Measurements from ENCODE around the gene C16orf89.
"Not testable (repeated sequence)": the region's sequence is repeated elsewhere in the genome, so short reads cannot be mapped to it uniquely, and the experiment has no call there.

C16orf89 gene

DNA sequence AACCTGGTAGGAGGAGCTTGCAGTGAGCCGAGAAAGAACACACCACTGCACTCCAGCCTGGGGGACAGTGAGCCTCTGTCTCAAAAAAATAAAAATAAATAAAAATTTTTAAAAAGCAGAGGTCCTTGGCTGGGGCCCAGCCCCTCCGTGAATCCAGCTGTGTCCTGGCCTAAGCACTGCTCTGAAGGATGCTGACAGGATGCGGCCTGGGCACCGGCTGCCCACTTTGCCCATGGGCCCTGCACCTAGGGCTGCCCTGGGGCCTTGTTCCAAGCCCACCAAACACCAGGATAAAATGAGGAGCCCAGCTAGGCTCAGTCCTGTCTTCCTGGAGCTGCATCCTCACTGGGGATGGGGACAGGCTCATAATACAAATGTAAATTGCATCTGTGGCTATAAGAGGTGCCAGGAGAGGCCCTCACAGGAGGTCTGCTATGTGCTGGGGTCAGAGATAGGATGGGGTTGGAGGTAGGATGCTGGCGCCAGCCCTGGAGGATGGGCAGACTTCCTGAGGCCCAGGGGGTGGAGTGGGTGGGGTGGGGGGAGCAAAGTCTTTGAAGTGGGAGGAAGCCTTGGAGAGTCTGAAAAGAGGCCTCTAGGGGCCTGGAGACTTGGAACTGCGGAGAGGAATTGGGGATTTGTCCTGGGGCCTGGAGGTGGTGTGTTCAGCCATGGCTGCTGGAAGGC lies 6.2 kb downstream of the C16orf89 start:
- DNase-seq, result no peak

- no peak for DNase-seq
These were observed 7.3 kb downstream of the C16orf89 start for GRCh38 chr16:5058476-5058875.

GRCh38 chr16:5056352-5056751 lies 9.4 kb downstream of the C16orf89 start:
- peak; percentile 34 for DNase-seq

DNA sequence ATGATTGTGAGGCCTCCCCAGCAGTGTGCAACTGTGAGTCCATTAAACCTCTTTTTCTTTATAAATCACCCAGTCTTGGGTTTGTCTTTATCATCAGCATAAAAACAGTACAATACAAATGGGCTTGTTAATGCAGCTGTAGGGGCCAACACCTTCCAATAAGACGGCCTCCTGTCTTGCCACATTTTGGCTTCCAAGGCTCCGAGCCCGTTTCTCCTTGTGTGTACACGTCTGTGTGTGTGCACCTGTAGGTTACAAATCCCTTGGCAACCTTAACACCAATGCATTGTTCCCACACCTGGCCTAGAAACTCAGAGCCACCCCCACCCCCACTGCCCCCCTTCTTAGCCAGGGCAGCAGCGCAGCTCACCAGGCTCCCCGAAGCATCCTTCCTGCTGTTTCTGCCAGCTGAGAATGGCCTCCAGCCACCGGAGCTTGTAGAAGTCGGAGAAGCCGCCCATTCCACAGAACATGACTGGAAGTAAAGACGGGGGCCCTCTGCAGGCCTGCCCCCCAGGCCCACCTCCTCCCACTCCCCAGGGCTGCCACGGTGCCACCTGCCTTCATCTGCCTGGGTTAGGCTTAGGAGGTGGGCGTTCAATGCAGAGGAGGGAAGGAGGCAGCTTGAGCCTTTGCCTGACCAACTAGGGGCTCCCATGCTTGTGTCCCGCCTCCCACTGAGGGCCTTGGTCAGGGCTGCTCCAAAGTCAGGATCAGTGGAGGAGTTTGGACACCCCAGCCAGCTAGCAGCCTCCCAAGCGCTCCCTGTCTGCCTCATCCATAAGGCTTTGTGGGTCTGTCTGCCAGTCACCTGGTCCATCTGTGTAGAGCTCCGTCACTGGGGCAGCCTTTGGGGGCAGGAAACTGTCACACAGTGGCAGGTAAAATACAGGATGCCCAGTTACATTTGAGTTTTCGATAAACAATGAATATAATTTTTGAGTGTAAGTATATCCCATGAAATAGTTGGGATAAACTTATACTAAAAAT lies 10.6 kb downstream of the C16orf89 start:
- no peak for DNase-seq

GRCh38 chr16:5046914-5047313 lies 18.8 kb downstream of the C16orf89 start:
- no peak for DNase-seq

- no peak for DNase-seq
These were observed 20.1 kb downstream of the C16orf89 start for GRCh38 chr16:5045499-5046115.

- not testable (repeated sequence) for DNase-seq
These were observed 21.2 kb downstream of the C16orf89 start for GRCh38 chr16:5044581-5044980.

DNA sequence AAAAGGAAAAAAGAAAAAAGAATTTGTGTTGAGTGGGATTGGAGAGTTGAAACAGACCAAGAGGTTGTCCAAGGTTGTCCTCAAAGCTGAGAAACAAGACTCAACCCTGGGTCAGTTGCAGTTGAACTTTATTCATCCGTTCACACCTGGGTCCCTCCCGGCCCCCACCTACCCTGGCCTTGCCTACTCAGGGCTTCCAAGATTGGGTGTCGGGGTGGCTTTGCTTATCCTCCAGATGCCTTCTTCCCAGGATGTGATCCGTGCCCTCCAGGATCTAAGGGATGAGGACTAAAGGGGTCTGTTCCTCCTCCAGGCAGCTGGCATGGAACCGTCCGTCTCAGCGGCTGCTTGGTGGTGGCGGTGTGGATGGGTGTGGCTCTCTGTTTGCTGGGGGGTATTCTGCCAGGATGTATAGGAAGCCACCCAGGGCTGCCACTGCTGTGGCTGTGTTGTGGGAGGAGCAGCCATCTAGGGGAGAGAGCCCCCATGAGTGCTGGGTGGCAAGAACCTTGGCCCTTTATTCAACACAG lies 21.7 kb downstream of the C16orf89 start:
- DNase-seq, result no peak

DNA sequence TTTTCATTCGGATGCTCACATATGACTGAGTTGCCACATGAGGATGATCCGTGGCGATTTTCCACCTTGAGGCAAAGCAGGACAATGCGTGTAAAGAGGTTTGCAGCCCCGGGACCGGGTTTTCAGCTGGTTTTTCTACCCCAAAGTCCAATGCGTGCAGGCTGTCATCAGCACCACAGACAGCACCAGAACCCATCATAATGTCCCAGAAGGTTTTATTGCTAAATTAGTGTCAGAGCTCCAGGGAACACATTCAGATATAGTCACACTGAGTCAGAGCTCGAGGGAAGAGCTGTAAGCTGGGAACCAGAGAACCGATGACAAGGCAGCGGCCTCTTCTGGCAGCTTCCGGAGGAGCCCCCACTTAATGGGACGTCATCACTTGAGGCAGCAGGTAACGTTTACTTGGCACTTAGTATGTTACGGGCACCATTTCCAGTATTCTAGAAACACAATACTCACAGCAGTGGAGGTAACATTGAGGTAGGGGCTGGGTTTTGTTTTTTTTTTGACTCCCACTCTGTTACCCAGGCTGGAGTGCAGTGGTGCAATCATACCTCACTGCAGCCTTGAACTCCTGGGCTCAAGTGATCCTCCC lies 23.1 kb downstream of the C16orf89 start:
- DNase-seq, result no peak

GRCh38 chr16:5041600-5042133 lies 24.1 kb downstream of the C16orf89 start:
- no peak for DNase-seq

DNA sequence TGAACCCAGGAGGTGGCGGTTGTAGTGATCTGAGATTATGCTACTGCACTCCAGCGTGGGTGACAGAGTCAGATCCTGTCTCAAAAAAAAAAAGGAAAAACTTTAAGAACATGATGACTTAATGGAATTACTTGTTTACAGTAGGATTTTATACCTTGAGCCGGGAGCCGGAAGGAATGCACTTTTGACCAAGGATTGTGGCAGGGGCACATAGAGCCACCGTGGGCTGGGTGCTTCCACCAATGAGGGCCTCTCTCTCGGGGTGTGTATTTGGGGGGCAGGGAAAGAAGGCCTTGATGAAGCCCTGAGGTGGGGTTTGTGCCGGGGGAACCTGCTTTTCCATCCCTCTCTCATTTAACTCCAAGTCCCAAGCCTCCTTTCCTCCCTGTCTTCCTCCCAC lies 25.3 kb downstream of the C16orf89 start:
- no peak for DNase-seq

DNA sequence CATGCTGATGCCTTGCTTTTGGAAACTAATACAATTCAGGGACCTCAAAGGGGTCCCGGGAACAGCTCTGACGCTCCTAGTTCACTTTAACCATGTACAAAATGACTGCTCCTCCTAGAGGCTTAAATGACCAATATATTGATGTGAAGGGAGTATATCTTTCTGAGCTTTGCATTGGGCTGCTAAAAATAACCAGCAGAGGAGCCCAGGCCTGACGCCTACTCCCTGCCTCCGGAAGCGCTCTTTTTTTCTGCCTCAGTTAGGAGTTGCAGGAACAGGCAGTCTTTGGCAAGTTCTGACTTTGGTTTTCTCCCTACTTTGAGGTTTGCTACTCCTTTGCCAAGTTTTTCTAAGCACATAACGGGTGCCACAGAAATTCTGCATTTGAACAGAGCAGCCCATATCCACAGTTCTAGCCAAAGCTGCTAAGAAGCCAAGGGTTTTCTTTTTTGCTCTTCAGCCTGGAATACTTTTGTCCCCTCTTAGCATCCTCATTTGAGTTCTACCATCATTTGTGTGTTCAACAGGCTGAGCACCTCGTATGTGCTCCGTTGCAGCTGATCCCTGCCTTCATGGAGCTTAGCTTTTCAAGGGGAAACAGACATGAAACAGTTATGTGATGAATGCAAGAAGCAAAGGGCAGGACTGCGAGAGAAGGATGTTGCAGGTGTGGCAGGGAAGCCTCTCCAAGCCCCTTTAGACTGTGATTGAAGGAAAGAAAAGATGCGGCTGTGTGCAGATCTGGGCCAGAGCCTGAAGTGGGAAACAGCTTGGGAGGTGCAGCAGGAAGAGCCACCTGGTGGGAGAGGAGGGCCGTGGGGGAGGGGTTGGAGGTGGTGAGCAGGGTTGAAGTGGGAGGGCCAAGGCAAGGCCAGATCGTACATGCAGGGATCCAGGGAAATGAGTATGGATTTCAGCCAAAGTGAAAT lies 29.3 kb downstream of the C16orf89 start:
- no peak for DNase-seq

DNA sequence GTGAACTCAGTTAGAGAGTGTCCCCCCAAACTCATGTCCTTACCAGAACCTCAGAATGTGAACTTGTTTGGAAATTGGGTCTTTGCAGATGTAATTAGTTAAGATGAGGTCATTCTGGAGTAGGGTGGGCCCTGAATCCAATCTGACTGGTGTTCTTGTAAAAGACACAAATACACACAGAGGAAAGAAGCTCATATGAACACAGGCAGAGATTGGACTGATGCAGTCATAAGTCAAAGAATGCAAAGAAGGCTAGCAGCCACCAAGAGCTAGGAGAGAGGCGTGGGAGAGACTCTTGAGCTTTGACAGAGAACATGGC lies 29.9 kb downstream of the C16orf89 start:
- DNase-seq, result no peak

DNA sequence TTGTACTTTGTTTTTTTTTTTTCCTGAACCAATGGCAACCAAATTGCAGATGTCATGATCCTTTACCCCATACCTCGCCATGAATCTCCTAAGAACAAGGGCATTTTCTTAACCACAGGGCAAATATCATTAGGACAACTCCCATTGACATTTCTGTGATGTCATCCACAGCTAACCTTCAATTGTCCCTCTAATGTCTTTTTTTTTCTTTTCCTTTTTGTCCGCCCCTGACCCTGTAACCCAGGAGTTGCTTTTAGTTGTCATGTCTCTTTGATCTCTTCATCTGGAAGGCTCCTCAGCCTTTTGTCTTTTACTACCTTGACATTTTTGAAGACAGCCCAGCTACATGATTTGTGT lies 31.6 kb downstream of the C16orf89 start:
- DNase-seq, result no peak

DNA sequence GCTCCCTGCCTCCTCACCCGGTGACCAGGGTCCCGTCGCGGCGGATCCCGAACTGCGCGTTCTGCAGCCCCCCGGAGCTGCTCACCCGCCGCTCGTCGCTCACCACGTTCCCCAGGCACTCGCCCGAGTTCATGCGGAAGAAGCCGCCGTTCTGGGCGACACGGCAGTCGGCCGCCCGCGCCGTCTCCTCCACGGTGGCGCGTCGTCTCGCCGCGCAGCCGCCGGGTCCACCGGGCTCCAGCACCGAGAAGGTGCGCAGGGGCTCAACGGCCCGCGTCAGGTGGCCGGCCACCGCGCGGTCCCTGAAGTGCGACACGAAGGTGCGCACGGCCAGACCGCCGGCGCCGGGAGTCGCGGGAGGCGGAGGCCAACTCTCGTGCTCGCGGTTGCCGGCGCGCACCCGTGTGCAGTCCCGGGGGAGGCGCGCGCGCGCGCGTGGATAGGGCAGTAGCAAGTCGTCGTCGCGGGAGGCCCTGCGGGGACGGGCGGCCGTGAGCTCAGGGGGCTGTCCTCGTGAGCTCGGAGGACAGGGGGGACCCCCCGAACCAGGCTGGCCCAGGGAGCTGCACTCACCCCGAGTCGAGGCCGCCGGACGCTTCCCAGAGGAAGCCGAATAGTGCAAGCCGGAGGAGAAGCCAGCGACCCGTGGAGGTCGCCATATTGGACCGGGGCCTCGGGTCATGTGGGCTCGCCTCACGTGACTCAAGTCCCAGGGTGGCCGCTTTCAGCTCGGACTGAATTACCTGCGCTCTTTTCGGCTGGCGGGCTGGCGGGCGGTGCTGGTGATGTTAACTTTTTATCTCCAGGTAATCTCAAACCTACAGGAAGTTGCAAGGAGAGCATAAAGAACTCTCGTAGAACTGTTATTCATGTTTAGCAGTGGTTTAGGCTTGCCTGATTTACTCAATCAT lies 32.2 kb downstream of the C16orf89 start, which contains the start of gene NAGPA:
TSS of gene NAGPA (minus strand) at position 680 of the 911 bp plus-strand sequence. CDS start at position 659, 21 bp downstream.
- DNase-seq, result peak; percentile 70

DNA sequence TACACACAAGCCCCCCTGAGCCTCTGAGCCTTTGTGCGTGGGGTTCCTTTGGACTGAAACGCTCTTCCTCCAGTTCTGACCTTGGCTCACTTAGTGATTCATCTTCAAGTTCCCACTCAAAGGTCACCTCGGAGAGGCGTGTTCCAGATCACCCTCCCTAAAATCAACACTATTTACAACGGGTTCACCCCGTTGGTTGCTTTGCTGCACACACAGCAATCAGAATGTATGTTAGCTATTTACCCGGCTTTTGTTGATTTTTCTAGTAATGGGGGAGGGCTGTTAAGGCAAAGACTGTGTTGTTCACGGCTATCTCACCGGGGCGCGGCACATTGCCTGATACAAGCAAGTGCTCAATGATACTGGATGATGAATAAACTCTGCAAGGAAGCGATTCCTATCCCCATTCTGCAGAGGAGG lies 33.0 kb downstream of the C16orf89 start:
- no peak for DNase-seq

GRCh38 chr16:5031601-5032000 lies 34.2 kb downstream of the C16orf89 start:
- DNase-seq, result no peak

DNA sequence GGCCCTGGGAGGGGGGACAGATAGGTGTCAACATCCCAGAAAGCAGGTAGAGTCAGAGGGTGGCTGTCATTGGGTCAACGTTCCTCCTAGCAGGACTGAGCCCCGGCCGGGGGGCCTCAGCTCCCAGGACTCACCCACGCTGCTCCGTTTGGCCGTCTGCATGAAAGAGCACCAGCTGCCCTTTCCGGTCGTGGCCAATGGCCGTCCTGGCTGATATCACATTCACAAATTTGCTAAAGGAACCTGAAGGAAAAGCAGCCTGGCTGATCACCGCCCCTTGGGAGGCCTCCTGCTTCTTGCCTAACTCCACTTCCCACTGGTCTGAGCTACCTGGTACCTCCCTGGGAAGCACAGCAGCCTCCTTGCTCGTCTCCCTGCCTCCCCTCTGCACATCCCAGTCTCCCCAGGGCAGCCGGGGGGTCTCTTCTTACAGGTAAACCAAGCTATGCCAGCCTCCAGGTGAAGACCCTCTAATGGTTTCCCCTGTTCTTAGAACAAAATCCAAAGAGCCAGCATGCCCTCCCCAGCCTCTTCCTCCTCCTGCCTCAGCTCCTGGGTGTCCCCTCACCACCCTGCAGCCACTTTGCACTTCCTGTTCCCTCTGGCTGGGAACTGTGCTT lies 35.4 kb downstream of the C16orf89 start:
- no peak for DNase-seq

GRCh38 chr16:5028950-5029475 lies 36.7 kb downstream of the C16orf89 start:
- no peak for DNase-seq

Measured in MV-4-11 (cell line).